H1 (cell line): ENCODE data around the gene CASTOR1.

Experiments used
- ATF2 ChIP-seq: IDR thresholded peaks from 2 replicates; pipeline ENCODE4 v1.6.1; 2012; ENCODE audit warnings: low read length, inconsistent platforms
- CHD2 ChIP-seq: IDR thresholded peaks from 2 replicates; pipeline ENCODE4 v1.6.1; 2012; ENCODE audit warnings: low read length, improper control_type of control experiment
- CTCF ChIP-seq, 3 experiments: IDR thresholded peaks; 1 replicate in 2 of 3; 2 replicates in 1 of 3; pipeline versions ENCODE4 v1.5.1 to v1.6.1; 2011; ENCODE audit warnings: low read length in 3 of 3, mild to moderate bottlenecking in 3 of 3, inconsistent platforms in 2 of 3, low read depth in 1 of 3, moderate library complexity in 1 of 3; ENCODE audit not compliant: insufficient read depth in 1 of 3; ENCODE audit errors: control extremely low read depth in 1 of 3
- NANOG ChIP-seq: IDR thresholded peaks from 2 replicates; pipeline ENCODE4 v1.6.1; 2011; ENCODE audit warnings: low read length, low read depth, mild to moderate bottlenecking, inconsistent platforms; ENCODE audit not compliant: insufficient read depth, poor library complexity, severe bottlenecking
- POLR2A ChIP-seq, 2 experiments: IDR thresholded peaks; 1 replicate in 1 of 2; 2 replicates in 1 of 2; pipeline ENCODE4 v1.6.1; 2011; ENCODE audit warnings: low read depth in 2 of 2, low read length in 2 of 2, mild to moderate bottlenecking in 2 of 2; ENCODE audit errors: control extremely low read depth in 1 of 2

DNA sequence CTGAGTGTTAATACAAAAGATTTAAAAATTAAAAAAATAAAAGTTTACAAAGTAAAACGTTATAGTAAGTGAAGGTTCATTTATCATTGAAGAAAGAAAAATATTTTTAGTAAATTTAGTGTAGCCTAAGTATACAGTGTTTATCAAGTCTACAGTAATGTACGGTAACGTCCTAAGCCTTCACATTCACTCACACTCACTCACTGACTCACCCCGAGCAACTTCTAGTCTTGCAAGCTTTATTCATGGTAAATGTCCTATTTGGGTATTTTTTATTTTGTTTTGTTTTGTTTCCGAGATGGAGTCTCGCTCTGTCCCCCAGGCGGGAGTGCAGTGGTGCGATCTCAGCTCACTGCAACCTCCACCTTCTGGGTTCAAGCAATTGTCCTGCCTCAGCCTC is 8.8 kb downstream of the CASTOR1 start:
- TF ChIP-seq CTCF (IDR thresholded peaks at IDR 0.05; ENCODE audit: control extremely low read depth in 1 of 3, insufficient read depth in 1 of 3, low read depth in 1 of 3, low read length in 3 of 3) = no peak
- TF ChIP-seq POLR2A (IDR thresholded peaks at IDR 0.05; ENCODE audit: control extremely low read depth in 1 of 2, low read depth in 2 of 2, low read length in 2 of 2) = no peak
- TF ChIP-seq ATF2 = no peak
- no peak for TF ChIP-seq CHD2
- TF ChIP-seq NANOG = no peak
